WTC11 (cell line): ENCODE results near the gene FKBP7.

Experiments used
- CTCF ChIP-seq: fragments of 200-600 bp; IDR thresholded peaks from 2 replicates; pipeline ENCODE4 v1.8.0; 2022; ENCODE audit warnings: antibody characterized with exemption
- ESRRA ChIP-seq: sonication (generic); formaldehyde crosslinking; IDR thresholded peaks from 2 replicates; pipeline ENCODE4 v1.8.1; 2022; ENCODE audit warnings: mild to moderate bottlenecking, missing genetic modification reagents, borderline replicate concordance
- ETV6 ChIP-seq: sonication (generic); formaldehyde crosslinking; IDR thresholded peaks from 2 replicates; pipeline ENCODE4 v1.8.1; 2022; ENCODE audit warnings: mild to moderate bottlenecking, missing genetic modification reagents
- FOXK1 ChIP-seq: sonication (generic); formaldehyde crosslinking; IDR thresholded peaks from 2 replicates; pipeline ENCODE4 v1.8.0; 2022; ENCODE audit warnings: mild to moderate bottlenecking, moderate library complexity, missing genetic modification reagents
- GABPB1 ChIP-seq: sonication (generic); formaldehyde crosslinking; IDR thresholded peaks from 2 replicates; pipeline ENCODE4 v1.8.1; 2023; ENCODE audit warnings: mild to moderate bottlenecking, missing genetic modification reagents
- MAX ChIP-seq: sonication (generic); formaldehyde crosslinking; IDR thresholded peaks from 2 replicates; pipeline ENCODE4 v1.8.0; 2022; ENCODE audit warnings: mild to moderate bottlenecking, missing genetic modification reagents
- NFE2L1 ChIP-seq: sonication (generic); formaldehyde crosslinking; IDR thresholded peaks from 2 replicates; pipeline ENCODE4 v1.8.1; 2023; ENCODE audit warnings: missing genetic modification reagents
- NR2C2 ChIP-seq: sonication (generic); formaldehyde crosslinking; IDR thresholded peaks from 2 replicates; pipeline ENCODE4 v1.8.0; 2022; ENCODE audit warnings: mild to moderate bottlenecking, missing genetic modification reagents
- NR3C1 ChIP-seq: sonication (generic); formaldehyde crosslinking; conservative IDR thresholded peaks from 2 replicates; pipeline ENCODE4 v1.8.1; 2023; ENCODE audit warnings: low read depth, mild to moderate bottlenecking, missing genetic modification reagents
- OVOL2 ChIP-seq: fragments of 250-450 bp; sonication (Bioruptor Pico); IDR thresholded peaks from 2 replicates; pipeline ENCODE4 v1.9.0; 2021; ENCODE audit warnings: mild to moderate bottlenecking, borderline replicate concordance
- PREB ChIP-seq: sonication (generic); formaldehyde crosslinking; IDR thresholded peaks from 2 replicates; pipeline ENCODE4 v1.8.1; 2022; ENCODE audit warnings: mild to moderate bottlenecking, missing genetic modification reagents, moderate library complexity, borderline replicate concordance
- TEAD4 ChIP-seq: sonication (generic); formaldehyde crosslinking; IDR thresholded peaks from 2 replicates; pipeline ENCODE4 v1.8.0; 2022; ENCODE audit warnings: mild to moderate bottlenecking, missing genetic modification reagents
- TF ChIP-seq, protein P1 (sequence below): sonication (generic); formaldehyde crosslinking; IDR thresholded peaks from 2 replicates; pipeline ENCODE4 v1.8.0; 2022; ENCODE audit warnings: mild to moderate bottlenecking, missing genetic modification reagents
- TF ChIP-seq, protein P2 (sequence below): sonication (generic); formaldehyde crosslinking; IDR thresholded peaks from 2 replicates; pipeline ENCODE4 v1.8.1; 2022; ENCODE audit warnings: mild to moderate bottlenecking, moderate library complexity, missing genetic modification reagents

DNA sequence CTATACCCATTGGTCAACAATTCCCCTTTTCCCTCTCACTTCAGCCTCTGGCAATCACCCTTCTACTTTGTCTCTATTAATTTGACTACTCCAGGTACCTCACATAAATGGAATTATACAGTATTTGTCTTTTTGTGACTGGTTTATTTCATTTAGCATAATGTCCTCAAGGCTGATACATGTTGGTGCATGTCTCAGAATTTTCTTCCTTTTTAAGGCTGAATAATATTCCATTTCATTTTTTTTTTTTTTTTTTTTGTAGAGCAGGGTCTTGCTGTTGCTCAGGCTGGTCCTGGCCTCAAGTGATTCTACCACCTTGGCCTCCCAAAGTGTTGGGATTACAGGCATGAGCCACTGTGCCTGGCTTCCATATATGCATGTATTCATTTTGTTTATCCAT is 1.9 kb downstream of the FKBP7 start:
- TF ChIP-seq CTCF (no peak), NR2C2 (no peak), ESRRA (CRISPR knock-in tag) (no peak), ETV6 (CRISPR knock-in tag) (no peak), GABPB1 (no peak), NR3C1 (CRISPR knock-in tag) (no peak), PREB (CRISPR knock-in tag) (no peak), MAX (no peak), TEAD4 (CRISPR knock-in tag) (no peak), NFE2L1 (CRISPR knock-in tag) (no peak), FOXK1 (CRISPR knock-in tag) (no peak), OVOL2 (CRISPR knock-in tag) (no peak)
- TF ChIP-seq, protein P1, sequence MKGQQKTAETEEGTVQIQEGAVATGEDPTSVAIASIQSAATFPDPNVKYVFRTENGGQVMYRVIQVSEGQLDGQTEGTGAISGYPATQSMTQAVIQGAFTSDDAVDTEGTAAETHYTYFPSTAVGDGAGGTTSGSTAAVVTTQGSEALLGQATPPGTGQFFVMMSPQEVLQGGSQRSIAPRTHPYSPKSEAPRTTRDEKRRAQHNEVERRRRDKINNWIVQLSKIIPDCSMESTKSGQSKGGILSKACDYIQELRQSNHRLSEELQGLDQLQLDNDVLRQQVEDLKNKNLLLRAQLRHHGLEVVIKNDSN (CRISPR knock-in tag): no peak
- TF ChIP-seq, protein P2, sequence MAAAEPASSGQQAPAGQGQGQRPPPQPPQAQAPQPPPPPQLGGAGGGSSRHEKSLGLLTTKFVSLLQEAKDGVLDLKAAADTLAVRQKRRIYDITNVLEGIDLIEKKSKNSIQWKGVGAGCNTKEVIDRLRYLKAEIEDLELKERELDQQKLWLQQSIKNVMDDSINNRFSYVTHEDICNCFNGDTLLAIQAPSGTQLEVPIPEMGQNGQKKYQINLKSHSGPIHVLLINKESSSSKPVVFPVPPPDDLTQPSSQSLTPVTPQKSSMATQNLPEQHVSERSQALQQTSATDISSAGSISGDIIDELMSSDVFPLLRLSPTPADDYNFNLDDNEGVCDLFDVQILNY (CRISPR knock-in tag): no peak
